Keratinocyte (primary cell): ENCODE data around the gene ESF1.

Experiments
- CTCF ChIP-seq, 3 experiments: IDR thresholded peaks in 1 of 3; conservative IDR thresholded peaks in 1 of 3; optimal IDR thresholded peaks in 1 of 3; 2 replicates in 2 of 3; 3 replicates in 1 of 3; pipeline versions ENCODE3 to v1.5.1; 2011; ENCODE audit warnings: low read length in 3 of 3, mild to moderate bottlenecking in 3 of 3, moderate library complexity in 2 of 3, control low read depth in 1 of 3, inconsistent platforms in 1 of 3; ENCODE audit not compliant: insufficient read depth in 2 of 3; ENCODE audit errors: extremely low read depth in 1 of 3
- EZH2 ChIP-seq: IDR thresholded peaks from one replicate; pipeline ENCODE4 v1.6.1; 2012; ENCODE audit warnings: inconsistent platforms, mild to moderate bottlenecking, low read length, moderate library complexity

DNA sequence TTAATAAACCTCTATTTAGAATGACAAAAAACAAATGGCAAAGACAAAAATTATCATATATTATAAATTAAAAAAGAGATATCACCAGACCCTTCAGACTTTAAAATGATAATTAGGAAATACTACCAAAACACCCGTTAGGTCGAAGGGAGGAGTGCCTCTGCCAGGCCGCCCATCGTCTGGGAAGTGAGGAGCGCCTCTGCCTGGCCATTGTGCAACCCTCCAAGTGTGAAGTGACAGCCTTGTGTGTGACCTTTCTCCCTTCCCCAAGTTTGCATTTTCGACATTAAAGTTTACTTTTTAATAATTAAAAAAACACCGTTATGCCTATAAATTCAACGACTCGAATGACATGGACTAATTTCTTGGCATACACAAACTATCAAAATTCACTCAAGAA lies 81.5 kb downstream of the ESF1 start:
- TF ChIP-seq CTCF (optimal IDR thresholded peaks at IDR 0.05 in 1 of 3, IDR thresholded peaks at IDR 0.05 in 1 of 3, conservative IDR thresholded peaks at IDR 0.05 in 1 of 3; ENCODE audit: extremely low read depth in 1 of 3, insufficient read depth in 2 of 3, low read length in 3 of 3) (no peak), EZH2 (no peak)
